ENCODE results near the gene CORO2B.

The CORO2B gene

DNA sequence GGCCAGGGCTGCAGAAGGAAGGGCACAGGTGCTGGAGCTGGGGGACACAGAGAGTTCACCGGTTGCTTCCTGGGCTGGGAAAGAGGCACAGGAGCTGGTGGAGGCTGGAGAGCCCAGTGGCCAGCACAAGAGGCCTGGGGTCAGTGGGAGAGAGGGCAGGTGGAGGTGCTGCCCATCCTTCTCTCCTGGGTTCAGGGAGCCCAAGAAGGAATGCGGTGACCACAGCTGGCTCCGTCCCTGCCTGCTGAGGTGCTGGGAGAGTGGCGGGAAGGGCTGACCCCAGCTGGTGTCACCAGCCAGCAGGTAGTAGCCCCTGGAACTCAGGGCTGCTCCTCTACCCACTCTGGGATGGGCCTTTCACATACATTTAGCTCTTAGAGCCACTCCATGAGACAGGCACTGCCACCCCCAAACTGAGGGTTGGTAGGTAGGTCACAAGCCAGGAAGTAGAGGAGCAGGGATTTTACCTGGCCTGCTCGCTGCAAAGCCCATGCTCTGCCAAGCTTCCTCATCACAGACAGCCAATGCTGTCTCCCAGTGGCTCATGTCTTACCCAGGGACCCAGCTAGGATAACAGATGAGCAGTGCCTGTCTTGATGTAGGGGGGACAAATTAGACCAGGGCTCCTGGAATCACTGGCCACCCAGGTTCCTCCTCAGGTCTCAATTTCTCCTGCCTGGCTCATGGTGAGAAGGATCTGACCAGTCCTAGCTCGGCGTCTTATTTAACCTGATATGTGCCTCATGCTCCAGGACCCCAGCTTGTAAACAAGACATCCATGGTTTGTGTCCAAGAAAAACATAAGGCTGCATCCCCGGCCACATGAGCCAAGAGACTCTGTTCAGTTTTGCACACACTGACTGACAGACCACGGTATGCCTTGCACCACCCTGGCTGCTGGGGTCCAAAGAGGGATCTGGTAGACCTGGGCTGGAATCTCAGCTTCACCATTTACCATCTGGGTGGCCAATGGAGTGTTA lies 119.2 kb downstream of the CORO2B start:
- no peak for DNase-seq (ENCODE audit: low read depth in 2 of 2)

DNA sequence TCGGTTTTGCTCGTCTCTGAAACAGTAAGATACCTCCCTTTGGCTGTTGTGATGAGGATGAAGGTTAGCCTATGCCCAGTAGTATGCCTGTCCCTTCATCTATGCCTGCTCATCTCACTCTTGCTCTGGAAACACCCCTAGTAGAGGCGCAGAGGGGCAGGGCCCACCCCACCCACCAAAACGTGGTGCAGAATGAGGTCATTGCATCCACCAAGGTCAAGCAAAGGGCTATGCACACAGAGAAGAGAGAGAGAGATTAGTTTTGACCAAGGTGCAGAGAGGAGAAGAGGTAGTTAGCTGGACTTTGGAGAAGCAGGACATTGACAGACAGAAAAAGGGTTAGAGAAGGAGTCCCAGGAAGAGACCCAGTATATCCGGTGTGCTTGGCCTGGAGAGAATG lies 119.9 kb downstream of the CORO2B start:
- no peak for DNase-seq (ENCODE audit: low read depth in 2 of 2)

DNA sequence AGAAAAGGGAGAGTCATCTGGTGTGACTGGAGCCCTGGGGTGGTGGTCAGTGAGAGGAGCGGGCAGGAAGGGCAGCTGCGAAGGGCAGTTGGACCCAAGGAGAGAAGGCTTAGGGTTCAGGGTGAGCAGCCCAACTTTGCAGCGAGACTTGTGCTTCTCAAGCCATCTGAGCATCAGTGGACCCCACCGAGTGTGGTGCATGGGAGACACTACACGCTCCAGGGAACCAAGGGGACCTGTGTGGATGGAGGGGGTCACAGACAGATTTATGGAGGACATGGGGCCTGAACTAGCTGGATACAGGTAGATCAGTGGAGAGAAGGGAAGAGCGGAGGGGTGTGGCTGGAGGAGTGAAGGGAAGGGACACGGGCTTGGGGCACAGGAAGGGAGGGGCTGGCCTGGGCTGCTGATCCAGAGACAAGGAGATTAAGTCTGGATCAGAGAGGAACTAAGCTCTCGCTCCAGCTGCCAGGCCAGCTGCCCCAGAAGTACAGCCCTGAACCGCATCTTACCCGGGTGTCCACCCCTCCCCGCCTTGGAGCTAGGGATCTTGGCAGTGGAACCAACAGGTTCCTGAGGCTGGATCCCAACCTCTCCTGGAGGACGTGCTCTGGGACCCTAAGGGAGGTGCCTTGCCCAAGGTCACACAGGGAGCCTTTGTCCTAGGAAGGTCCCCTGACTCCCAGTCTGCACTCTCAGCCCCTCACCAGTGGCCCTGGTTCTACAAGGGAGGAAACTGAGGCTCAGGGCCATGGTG lies 120.5 kb downstream of the CORO2B start:
- DNase-seq (ENCODE audit: low read depth in 2 of 2) = no peak

DNA sequence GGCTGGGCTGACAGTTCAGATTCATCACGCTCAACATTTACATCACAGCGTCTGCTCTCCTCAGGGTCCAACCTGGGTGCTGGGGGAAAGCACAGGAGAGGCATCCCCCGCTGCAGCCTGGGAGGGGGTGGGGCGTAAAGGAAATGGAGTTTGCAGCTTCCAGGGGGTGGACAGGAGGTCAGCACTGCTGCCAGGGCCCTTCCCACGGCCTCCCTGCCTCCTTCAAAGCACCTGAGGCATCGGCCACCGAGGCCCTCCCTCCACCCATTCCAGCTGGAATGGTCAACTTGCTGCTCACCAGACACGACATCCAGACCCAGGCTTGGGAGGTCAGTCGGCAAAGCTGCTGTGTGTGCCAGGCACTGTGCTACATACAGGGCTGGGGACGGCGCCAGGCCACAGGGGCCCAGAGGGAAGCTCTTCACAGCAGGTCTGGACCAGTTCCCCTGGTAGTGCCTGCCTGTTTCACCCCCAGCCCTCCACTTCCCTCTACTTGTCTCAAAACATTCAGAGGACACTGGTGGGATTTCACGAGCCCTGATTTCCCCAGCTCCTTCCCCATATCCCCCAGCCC lies 121.2 kb downstream of the CORO2B start:
- DNase-seq (ENCODE audit: low read depth in 2 of 2) = no peak

DNA sequence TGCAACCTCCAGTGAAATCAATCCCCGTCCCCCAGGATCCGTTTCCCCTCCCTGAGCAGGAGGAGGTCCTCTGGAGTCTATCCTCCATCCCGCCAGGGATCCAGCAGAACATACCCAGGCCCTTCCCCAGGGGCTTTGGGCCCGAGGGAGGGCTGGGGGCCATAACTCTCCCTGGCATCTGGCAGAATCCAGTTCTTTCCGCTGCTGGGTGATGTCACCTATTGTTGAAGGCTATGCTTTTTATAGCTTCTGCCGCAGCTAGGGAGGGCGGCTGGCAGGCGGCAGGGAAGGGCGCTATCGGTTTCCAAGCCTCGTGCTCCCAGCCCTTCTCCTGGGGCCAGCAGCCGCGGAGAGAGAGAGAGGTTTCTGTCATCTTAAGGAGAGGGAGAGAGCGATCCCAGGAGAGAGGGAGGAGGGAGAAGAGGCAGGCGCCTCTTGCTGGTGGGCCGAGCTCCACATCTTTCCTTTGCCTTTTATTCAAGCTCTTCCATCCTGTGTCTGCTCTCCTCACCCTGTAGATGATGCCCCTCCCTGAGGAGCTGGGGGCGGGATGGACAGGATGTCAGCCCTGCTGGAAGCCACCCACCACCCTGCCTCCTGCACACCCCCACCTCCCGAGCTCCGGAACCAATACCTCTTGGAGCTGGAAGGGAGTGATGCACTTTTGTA lies 121.8 kb downstream of the CORO2B start:
- no peak for DNase-seq (ENCODE audit: low read depth in 2 of 2)

DNA sequence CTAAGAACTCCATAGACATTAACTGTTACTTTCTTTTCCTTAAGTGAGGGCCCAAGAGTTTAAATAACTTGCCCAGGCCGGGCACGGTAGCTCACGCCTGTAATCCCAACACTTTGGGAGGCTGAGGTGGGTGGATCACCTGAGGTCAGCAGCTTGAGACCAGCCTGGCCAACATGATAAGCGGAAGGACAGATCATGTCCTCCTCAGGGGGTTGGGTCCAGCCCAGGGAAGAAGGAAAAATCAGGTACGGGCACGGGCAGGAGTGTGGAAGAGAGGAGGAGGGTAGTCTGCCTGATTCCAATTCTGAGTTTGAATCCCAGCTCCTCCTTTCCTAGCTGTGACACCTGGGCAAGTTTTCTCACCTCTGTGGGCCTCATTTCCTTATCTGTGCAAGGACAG lies 123.1 kb downstream of the CORO2B start:
- DNase-seq (ENCODE audit: low read depth in 2 of 2) = no peak

DNA sequence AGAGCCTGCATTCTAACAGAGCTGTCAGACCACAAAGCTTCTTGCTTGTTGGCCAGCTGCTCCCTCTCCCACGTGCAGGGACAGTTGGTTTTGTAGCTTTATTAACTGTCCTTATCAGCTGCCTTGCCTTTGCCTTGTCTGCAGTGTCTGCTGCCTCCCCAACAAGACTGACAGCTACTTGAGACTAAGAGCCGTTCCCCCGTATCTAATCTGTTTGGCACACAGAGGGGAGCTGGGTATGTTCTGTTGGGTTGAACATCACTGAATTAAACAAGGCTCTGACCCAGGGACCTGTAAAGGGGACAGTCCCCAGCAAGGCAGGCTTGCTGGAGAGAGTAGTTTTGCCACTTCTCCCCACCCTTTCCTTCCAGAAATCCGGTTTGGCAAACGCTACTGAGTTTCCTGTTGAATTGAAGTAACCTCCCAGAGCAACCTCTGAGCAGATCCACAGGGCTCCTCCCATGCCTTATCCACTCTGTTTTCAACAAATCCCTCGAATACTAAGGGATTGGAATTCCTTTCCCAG lies 125.8 kb downstream of the CORO2B start:
- DNase-seq (ENCODE audit: low read depth in 2 of 2) = no peak

DNA sequence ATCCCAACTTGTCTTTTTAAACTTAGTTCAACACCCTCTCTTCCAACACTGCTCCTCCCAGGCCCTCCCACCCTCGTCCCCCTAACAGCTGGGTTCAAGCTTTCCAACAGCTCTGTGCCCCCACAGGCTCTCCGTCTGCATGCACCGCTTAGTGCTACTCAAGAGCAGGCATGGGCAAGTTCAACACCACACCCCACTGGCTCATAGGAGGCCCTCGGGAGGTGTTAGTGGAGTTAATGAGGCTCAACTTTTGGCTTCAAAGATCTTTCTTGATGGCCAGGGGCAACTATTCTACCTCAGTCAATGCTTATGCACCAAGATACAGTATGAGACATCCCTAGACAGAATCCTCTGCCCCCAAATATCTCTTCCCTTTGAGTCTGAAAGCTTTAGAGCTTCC lies 127.5 kb downstream of the CORO2B start:
- DNase-seq (ENCODE audit: low read depth in 2 of 2) = no peak

DNA sequence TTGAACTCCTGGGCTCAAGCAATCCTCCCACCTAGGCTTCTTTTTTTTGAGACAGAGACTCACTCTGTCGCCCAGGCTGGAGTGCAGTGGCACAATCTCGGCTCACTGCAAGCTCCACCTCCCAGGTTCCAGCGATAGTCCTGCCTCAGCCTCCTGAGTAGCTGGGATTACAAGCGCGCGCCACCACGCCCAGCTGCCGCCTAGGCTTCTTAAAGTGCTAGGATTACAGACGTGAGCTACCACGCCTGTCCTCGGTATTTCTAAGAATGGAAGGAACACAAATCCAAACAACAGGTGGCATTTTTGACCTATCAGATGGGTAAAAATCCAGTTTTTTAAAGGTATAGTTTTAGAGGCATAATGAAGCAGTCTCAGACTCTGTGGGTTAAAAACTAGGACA lies 128.1 kb downstream of the CORO2B start:
- DNase-seq (ENCODE audit: low read depth in 2 of 2) = no peak

DNA sequence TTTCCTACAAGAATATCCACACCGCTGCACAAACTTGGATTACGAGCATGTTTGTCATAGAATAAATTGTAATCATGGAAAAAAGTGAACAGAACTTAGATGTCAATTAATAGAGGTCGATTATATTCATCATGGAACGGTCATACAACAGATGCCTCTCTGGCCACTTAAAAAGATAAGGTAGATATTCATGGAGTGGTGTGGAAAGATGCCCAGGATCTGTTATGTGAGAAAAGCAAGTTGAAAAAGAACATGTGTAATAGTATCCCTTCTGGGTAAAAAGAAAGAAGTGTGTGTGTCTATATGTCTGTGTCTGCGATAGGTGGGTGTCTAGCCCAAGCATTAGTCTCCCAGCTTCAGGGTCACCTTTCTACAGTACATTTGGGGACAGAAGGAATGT lies 128.6 kb downstream of the CORO2B start:
- DNase-seq (ENCODE audit: low read depth in 2 of 2) = no peak

DNA sequence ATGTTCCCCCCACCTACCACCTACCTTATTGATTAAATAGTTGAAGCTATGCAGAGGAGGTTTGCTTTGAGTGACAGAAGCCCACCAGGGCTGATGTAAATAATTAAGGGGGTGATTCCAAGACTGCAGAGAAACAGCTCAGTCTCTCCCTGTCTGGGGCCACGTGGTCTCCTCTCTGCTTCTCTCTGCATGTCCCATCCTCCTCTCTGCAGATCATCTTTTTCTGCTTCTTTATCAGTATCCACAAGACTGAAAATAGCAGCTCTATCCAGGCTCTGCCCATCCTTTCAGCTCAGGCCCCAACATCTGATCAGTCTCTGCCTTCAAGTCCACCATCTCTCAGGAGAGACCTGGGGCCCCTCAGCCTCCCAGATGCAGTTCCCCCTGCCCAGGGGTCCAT lies 131.1 kb downstream of the CORO2B start:
- no peak for DNase-seq (ENCODE audit: low read depth in 2 of 2)

DNA sequence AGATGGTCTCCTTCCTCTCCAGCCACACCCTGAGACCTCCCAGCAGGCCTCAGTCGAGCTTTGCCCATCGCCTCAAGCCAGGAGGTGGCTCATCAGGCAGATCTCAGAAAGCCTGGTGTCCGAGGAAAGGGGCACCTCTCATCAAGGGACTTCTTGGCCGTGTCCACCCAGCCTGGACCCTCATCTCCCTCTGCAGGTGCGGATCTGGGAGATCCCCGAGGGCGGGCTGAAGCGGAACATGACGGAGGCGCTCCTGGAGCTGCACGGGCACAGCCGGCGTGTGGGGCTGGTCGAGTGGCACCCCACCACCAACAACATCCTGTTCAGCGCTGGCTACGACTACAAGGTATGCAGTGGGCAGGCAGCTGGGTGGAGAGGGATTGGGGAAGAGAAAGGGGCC lies 131.7 kb downstream of the CORO2B start:
- no peak for DNase-seq (ENCODE audit: low read depth in 2 of 2)

DNA sequence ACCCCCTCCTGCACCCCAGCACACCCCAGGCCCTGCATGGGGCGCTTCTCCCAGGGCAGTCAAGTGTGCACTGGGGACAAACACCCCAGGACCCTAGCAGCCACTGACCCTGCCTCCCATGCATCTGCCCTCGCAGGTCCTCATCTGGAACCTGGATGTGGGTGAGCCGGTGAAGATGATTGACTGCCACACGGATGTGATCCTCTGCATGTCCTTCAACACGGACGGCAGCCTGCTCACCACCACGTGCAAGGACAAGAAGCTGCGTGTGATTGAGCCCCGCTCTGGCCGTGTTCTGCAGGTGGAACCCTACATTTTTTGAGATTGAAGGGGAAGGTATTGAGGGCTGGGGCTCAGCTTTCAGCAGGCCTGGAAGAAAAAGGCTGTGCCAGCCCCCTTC lies 132.6 kb downstream of the CORO2B start:
- DNase-seq (ENCODE audit: low read depth in 2 of 2) = no peak

DNA sequence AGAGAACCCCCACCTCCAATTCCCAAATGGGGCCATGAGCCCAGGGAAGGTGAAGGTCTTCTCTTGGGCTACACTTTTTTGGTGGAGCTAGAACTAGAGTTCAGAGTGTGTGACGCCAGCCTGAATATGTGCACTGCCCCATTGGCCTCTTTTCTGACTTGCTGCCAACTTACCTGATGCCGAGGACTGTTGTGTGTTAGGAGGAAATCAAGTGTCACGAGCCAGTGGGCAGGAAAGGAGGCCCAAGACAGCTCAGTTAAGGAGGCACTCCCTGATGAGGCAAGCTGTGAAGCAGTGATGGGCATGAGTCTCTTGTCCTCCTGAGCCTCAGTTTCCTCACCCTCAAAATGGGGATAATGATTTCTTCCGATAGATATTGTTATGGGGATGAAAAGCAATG lies 134.1 kb downstream of the CORO2B start:
- DNase-seq (ENCODE audit: low read depth in 2 of 2) = no peak

DNA sequence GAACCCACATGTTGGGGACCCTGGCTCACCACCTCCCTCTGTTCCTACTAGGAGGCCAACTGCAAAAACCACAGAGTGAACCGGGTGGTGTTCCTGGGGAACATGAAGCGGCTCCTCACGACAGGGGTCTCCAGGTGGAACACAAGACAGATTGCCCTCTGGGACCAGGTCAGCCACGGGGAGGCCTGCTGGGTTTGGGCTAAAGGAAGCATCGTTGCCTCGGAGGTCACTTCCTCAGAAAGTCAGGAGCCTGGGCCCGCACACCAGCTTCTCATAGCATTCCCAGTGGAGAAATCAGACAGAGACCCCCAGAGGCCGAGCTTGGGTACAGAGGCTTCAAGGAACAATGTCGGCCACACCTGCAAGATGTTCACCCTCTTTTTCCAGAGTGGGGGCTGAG lies 135.1 kb downstream of the CORO2B start:
- no peak for DNase-seq (ENCODE audit: low read depth in 2 of 2)

DNA sequence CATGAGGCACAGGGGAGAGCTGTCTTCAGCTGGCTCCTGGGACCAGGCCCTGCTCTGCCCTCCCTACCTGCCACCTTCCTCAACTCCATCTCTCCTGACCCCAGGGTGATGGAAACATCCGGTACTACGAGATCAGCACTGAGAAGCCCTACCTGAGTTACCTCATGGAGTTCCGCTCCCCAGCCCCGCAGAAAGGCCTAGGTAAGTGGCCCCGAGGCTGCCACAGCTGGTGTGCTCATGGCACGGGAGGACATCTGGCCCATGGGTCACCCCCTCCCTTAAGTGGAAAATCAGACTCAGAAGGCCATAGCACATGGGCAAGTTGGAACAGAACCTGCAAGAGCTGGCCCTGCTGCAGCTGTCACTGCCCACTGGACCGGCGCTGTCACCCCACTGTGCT lies 136.3 kb downstream of the CORO2B start:
- no peak for DNase-seq (ENCODE audit: low read depth in 2 of 2)

DNA sequence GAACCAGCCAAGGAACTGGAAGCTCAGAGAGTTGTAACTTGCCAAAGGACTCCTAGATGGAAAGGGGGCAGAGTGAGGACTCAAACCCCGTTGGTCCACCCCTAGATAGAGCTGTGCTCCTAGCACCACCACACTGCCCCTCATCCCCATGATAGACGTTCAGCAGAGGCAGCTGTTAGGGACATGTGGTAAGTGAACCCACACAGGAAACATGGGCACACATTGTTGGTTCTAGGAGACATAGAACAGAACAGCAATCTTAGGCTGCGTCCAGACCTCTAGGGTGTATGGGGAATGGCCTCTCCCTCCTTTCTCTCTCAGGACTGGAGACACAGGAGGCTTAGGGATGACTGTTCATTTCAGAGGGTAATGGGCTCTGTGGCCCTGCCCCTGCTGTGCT lies 139.2 kb downstream of the CORO2B start:
- DNase-seq (ENCODE audit: low read depth in 2 of 2) = no peak

DNA sequence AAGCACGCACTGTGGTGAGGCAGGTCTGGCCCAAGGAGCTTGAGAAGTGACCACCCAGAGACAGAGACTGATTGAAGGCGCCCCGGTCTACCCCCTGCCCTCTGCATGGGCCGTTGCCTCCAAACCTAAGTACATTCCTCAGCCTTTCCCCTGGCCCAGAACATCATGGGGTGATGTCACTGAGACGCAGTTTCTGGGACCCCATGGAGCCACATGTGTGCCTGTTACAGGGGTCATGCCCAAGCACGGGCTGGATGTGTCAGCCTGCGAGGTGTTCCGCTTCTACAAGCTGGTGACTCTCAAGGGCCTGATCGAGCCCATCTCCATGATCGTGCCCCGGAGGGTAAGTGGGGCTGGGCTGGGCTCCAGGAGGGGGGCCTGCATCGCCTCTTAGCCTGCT lies 139.7 kb downstream of the CORO2B start:
- no peak for DNase-seq (ENCODE audit: low read depth in 2 of 2)

DNA sequence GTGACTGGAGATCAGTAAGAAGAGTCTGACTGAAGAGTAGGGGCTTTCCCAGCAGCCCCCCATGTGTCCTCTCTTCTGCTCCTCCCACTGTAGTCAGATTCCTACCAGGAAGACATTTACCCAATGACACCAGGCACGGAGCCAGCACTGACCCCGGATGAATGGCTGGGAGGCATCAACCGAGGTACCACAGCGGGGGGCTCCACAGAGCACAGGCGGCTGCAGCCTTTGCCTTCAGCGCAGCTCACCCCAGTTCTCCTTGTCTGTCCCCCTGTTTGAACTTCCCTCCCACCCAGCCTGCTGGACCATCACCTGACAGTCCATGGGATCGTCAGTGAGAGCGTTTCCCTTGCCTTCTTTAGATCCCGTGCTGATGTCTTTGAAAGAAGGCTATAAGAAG lies 140.3 kb downstream of the CORO2B start:
- DNase-seq (ENCODE audit: low read depth in 2 of 2) = no peak

DNA sequence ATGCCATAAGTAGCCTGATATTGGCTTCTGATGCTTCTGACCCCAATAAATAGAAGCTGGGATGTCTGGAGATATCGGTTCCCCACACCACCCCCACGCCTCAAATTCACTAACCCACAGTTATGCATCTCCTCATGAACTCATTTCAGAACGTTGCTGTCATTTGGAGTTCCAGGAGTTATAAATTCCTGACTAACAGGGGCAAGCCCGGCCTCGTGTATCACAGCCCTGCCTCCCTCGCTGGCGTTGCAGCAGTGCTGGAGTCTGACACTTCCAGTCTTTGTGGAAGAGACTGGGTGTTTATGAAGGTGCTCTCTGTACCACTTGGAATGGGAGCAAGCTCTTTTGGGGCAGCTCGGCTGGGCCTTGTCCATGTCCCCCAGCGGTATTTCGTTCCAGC lies 140.9 kb downstream of the CORO2B start:
- DNase-seq (ENCODE audit: low read depth in 2 of 2) = no peak

DNA sequence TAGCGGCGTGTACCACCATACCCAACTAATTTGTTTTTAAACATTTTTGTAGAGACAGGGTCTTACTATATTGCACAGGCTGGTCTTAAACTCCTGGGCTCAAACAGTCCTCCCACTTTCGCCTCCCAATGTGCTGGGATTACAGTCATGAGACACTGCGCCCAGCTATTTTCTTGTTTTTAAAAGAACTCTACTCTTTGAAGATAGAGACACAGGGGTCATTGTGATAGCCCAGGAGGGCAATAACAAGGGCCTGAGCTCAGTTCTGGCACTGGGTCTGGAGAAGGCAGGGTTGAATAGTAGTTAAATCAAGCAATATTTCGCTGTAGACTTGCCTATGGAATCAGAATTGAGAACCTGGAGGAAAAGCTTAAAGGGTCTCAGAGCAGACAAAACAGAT lies 143.1 kb downstream of the CORO2B start:
- DNase-seq (ENCODE audit: low read depth in 2 of 2) = no peak

DNA sequence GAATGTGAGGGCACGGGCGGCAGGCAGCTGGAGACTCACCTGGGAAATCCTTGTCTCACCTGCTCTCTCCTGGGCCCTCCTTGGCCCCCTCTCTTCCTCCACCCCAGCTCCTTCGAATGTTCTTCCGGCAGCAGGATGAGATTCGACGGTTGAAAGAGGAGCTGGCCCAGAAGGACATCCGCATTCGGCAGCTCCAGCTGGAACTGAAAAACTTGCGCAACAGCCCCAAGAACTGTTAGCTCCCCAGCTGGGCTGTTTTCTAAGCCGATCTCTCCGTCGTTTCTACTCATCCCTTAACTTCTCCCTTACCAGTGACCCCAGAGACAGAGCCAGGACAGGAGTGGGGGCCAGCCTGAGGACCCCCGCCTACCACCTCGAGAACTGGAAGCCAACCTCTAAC lies 146.9 kb downstream of the CORO2B start:
- no peak for DNase-seq (ENCODE audit: low read depth in 2 of 2)
